ENCODE measurements around the gene TMX2.
"Not testable (repeated sequence)": the region's sequence is repeated elsewhere in the genome, so short reads cannot be mapped to it uniquely, and the experiment has no call there.

DNA sequence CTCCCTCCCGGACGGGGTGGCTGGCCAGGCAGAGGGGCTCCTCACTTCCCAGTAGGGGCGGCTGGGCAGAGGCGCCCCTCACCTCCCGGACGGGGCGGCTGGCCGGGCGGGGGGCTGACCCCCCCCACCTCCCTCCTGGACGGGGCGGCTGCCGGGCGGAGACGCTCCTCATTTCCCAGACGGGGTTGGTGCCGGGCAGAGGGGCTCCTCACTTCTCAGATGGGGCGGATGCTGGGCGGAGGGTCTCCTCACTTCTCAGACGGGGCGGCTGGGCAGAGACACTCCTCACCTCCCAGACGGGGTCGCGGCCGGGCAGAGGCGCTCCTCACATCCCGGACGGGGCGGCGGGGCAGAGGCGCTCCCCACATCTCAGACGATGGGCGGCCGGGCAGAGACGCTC is 4.3 kb downstream of the TMX2 start:
- TF ChIP-seq, protein P1, sequence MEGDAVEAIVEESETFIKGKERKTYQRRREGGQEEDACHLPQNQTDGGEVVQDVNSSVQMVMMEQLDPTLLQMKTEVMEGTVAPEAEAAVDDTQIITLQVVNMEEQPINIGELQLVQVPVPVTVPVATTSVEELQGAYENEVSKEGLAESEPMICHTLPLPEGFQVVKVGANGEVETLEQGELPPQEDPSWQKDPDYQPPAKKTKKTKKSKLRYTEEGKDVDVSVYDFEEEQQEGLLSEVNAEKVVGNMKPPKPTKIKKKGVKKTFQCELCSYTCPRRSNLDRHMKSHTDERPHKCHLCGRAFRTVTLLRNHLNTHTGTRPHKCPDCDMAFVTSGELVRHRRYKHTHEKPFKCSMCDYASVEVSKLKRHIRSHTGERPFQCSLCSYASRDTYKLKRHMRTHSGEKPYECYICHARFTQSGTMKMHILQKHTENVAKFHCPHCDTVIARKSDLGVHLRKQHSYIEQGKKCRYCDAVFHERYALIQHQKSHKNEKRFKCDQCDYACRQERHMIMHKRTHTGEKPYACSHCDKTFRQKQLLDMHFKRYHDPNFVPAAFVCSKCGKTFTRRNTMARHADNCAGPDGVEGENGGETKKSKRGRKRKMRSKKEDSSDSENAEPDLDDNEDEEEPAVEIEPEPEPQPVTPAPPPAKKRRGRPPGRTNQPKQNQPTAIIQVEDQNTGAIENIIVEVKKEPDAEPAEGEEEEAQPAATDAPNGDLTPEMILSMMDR (IDR thresholded peaks at IDR 0.05) = not testable (repeated sequence)
- TF ChIP-seq EP300 (IDR thresholded peaks at IDR 0.05) = not testable (repeated sequence)

Measured in gastroesophageal sphincter (tissue), 3 donors.